Activated effector memory CD4-positive, alpha-beta T cell treated with Interleukin-2 at 50 U/mL for 16 hours (primary cell): ENCODE data around the gene NUP62CL.
A peak's percentile ranks its signal among the peaks of the same experiment; 100 is the strongest.
"Not testable (repeated sequence)": the region's sequence is repeated elsewhere in the genome, so short reads cannot be mapped to it uniquely, and the experiment has no call there.

Experiments used
- DNase-seq: peaks from one replicate; pipeline ENCODE4 v3.0.0-alpha.2; 2020

Gene NUP62CL, protein sequence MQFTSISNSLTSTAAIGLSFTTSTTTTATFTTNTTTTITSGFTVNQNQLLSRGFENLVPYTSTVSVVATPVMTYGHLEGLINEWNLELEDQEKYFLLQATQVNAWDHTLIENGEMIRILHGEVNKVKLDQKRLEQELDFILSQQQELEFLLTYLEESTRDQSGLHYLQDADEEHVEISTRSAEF

DNA sequence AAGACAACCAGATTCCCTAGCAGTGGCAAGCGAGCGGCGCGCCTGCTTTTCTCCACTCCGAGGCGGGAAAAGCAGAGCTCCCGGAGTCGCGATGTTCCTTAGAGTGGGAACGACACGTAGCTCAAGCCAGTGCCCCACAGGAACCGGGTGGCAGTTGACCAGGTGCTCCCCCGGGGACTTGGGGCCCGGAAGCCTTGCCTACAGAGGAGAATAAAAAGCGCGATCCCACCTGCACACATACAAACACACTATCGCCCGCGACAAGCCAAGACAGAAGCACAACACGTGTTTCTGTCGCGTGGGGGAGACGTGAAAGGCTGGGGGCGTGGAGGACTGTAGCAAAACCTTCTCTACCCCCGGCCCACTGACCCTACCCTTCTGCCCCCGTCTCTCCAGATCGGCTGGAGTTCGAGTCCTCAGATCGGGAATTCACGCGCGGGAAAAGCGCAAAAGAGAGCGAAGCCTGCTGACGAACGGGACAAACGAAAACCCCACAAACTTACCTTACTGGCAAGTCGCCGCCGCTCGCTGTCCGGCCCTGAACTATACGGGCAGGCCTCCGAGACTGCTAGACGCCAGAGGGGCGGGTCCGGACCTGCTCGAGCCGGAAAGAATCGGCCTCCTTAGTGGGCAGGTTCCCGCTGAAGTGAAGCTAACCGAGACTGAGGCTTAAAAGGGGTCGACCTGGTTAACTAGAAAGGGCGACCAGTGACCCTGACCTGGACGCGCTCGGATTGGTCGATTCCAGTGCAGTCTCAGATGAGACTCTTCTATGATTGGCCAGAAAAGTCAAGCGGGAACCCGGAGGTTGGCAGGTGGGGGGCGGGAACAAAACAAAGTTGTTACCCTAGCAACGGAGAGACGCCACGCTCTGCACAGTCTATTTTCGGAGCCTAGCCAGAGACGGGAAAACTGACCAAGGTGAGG, at the start of gene NUP62CL, which contains the start of gene DNAAF6:
TSS of gene NUP62CL (minus strand) at position 664 of the 927 bp plus-strand sequence. CDS start 31,287 bp downstream, outside the sequence.
TSS of gene DNAAF6 (plus strand) at position 842 of the 927 bp plus-strand sequence. CDS start 6,265 bp downstream, outside the sequence.
- DNase-seq: peak; percentile 46

DNA sequence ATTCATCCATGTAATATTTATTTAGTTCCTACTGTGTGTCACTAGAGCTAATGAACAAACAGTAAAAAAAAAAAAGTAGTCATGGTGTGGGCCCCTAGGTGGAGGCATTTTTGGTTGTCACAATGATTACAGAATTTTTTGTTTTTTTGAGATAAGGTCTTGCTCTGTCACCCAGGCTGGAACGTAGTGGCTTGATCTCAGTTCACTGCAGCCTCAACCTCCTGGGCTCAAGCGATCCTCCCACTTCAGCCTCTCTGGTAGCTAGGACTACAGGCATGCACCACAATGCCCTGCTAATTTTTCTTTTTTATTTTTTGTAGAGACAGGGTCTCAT, 22.2 kb upstream of the NUP62CL start:
- DNase-seq: no peak

DNA sequence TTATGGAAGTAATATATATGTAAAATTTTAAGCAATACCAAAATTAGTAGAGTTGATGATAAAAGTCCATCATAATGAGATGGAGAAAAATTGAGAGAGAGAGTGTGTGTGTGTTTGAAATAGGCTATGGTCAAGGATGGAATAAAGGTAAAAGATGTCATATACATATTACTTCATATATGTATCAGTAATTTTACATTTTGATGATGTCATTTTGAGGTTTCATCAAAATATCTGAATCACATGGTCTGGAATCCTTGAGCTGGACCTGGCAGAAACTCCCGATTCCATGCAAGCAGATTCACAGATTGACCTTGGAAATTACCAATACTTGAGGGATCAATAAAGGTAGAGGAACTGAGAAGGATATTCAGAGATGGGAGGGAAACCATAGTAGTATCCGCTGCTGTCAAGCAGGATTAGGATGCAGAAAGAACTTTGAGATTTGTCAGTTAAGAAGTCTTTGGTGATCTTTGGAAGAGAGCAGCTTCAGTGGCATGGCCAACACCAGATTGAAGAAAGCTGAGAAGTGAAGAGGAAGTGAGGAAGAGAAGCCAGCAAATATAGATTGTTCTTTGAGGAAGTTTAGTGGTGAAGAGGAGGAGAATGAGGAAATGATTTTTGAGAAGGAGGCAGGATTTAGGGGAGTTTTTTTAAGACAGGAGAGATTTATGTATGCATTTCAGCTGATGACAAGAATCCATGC, 21.7 kb upstream of the NUP62CL start:
- DNase-seq: no peak

DNA sequence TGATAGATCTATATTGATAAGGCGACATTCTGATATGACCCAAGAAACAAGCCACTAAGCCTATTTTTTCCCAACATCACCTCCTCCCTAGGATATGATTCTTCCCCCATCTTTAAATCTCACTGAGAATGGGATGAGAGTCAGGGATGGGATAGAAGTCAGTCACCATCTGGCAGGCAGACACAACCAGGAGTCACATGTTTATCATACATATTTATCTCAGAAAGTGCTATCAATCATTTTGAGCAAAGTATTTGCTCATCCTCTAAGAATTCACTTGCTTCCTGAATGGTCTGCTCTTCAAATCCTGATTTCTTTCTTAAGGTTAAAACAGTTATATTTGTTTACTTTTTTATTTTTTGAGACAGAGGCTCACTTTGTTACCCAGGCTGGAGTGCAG, 20.5 kb upstream of the NUP62CL start:
- DNase-seq: no peak

DNA sequence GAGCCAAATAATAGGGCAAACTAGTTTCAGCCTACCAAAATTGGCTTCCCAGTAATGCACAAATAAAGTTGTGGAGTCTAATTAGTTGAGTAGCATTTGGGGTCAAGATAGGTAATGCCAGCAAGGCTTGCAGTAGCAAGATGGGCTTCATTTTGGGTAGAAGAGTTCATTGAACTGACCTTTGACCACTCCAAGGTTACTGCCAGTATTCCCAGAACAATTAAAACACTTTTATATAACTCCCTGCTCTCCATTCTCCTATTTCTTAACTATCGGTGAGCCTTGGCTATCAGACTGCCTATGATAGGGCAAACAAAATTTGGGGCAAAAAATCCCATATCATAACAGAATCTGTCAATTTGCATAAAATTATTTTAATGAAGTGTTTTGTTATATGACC, 7.2 kb upstream of the NUP62CL start:
- no peak for DNase-seq

DNA sequence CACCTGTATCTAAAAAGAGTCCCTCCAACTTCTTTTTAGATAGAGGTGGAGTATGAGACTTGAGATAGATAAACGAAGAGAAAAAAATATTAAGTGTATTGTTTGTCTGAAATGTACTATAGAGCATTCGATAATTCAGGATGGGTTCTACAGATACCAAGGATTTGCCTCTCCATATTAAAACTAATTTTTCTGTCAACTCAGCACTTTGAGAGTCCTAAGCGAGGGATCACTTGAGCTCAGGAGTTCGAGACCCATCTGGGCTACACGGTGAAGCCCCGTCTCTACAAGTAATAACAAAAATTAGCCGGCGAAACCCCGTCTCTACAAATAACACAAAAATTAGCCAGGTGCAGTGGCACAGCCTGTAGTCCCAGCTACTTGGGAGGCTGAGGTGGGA, 1.7 kb upstream of the NUP62CL start:
- no peak for DNase-seq

DNA sequence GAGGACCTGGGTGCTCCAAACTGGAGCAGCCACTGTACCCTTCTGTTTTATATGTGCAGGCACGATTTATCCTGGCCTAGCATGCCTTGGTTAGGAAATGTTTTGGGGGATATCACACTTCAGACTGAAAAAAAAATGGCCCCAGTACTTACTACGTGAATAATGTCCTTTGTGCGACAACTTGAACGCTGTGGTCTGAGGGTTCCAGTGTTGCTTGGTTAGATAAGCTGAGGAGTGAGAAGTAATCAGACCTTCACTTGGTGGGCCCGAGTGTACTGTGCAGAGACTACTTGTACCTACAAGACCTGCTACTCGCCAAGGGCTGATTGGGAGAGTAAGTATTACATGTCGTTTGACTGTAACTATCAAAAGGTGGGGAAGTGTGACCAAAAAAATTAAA, 856 bp upstream of the NUP62CL start:
- DNase-seq: no peak

DNA sequence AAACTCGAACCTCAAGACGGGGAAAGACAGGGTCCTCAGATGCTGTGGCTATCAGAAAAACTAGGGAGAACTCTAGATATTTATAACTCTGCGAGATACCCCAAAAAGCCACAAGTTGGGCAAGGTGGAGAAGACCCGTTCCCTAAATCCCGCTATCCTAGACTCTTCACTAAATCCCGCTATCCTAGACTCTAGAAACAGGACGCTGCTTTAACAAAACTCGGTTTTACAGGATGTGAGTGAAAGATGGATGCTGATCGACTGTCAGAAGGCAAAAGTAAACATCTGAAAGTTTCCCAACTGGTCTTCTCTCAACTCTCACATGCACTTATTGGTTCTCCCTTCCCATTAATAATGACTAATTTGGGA, 448 bp upstream of the NUP62CL start:
- DNase-seq: no peak

DNA sequence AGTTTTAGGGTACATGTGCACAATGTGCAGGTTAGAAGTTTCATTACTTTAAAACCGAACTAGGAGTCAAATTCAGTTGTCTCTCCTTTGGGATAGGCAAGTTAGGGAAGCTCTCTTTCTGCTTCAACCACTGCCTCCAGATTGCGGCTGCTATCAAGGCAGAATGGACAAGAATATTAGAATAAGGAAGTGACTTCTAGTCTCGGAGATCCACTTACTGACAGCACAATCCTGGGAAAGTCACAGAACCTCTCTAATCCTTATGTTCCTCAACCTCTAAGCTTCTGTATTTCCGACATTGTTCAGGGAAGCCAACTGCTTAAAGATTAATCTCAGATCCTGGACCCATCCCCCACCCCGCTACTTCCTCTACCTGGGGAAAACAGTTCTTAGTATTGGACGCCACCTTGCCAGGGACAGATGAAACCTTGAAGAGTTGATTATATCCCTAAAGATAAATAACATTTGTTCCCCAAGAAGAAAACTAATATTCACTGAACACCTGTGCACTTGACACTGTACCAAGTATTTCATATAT, 2.1 kb downstream of the NUP62CL start:
- no peak for DNase-seq

DNA sequence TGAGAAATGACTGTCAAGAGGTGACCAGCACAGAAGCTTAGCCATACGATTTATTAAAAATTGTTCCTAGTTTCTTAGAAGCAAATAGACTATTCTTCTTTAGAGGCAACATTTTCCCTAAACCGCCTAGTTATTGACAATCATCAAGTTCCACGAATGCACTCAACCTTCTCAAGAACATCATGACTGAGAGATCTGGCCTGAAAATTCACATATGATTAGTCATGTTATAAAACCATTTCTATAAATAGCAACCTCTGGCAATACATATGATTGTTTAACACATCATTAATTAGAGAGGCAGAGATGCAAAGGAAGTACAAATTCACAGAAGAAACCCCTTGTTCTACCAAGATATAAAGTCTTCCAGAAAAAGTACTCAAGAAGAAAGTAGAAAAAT, 6.7 kb downstream of the NUP62CL start:
- no peak for DNase-seq

DNA sequence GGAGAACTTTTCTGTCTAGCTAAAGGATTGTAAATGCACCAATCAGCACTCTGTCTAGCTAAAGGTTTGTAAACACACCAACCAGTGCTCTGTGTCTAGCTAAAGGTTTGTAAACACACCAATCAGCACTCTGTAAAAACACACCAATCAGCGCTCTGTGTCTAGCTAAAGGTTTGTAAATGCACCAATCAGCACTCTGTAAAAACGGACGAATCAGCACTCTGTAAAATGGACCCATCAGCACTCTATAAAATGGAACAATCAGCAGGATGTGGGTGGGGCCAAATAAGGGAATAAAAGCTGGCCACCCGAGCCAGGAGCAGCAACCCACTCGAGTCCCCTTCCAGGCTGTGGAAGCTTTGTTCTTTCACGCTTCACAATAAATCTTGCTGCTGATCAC, 8.2 kb downstream of the NUP62CL start:
- not testable (repeated sequence) for DNase-seq

DNA sequence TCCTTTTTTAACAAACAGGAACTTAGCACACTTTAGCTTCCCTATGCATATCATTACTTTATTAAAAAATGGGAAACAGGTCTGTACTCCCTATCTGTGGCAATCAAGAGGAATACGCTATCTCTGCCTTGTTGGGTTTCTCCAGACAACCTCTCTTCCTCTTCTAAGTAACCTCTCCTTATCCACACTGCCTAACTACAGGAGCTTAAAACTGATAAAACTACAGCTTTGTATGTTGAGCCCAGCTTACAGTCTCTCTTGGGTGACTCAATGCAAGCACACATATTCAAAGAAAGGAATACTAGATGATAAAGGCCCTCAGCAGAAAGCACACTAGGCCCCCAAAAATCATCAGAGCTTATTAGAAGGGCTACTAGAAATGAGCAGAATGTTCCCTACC, 8.9 kb downstream of the NUP62CL start:
- no peak for DNase-seq

DNA sequence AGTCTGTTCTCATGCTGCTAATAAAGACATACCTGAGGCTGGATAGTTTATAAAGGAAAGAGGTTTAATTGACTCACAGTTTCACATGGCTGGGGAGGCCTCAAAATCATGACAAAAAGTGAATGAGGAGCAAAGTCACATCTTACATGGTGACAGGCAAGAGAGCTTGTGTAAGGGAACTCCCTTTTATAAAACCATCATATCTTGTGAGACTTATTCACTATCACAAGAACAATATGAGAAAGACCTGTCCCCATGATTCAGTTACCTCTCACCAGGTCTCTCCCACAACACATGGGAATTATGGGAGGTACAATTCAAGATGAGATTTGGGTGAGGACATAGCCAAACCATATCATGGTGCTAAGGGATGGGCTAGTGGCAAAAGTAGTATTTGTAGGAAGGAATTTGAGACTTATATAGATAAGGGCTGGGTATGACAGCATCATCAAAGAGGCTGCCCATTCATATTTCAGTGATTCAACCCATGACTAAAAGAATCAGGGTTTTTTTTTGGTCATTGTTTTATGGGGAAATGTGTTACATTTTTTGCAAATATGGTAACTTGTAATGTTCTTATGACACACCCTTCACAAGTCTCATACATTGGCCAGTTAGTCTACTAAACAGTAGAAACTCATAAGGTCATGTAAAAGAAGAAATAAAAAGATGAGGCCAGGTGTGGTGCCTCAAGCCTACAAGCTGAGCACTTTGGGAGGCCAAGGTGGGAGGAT, 34.7 kb downstream of the NUP62CL start:
- no peak for DNase-seq

DNA sequence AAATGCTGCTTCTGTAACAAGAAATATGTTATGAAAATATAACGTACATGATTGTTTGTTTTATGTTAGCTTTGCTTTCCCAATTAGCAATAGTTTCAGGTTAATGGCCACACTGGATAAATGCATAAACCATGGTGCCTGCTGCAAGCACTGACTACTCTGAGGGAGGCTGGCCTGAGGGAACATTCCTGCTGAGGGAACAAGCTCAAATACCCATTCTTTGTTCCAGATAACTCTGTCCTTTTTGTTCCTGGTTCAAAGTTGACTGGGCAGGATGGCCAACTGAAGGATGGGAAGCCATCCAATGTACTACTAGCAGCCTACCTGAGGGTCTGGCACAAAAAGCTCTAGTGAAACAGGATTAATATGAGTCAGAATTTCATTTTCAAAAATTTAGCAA, 37.5 kb downstream of the NUP62CL start:
- DNase-seq: no peak

DNA sequence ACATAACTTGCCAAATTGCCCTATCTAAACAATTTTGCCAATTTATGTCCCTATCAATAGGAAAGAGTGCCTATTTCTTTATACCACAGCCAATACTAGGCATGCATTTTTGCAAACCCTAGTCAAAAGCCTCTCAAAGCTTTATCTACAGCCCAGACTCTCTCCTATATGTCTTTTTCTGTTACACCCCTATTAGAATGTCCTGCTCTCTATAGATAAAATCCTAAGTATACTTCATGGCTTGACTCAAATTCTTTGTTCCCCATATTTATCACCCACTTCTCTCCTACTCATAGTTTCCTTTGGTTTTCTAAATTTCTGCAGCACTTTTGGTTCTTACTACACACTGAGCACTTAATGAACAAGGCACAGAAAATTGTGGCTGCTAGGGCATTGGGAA, 38.0 kb downstream of the NUP62CL start:
- no peak for DNase-seq

DNA sequence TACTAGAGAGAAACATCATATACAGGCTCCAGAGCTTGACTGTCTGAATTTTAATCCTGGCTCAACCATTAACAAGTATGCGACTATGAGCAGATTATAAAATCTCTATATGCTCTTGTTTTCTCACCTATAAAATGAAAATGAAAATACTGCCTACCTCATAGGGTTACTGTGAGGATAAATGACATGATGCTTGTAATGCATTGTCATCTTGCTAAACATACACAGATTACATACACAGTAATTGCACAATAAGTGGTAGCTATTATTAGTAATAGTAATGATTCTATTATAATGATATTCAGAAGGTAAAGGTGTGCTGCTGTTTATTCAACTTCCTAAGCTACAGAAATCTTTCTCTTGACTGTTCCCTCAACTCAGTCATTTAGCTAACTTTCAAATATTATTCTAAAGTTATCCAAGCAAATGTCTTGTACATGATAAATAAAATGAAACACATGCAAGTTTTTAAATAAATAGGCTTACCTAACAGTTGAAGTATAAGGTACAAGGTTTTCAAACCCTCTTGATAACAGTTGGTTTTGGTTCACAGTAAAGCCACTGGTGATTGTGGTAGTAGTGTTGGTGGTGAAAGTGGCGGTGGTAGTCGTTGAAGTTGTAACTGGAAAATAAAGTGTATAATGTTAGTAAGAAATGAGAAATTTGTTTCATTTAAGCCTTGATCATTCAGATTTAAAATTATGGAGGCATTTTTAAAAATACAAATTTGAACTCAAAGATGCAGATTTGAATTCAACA, 38.9 kb downstream of the NUP62CL start:
- no peak for DNase-seq

DNA sequence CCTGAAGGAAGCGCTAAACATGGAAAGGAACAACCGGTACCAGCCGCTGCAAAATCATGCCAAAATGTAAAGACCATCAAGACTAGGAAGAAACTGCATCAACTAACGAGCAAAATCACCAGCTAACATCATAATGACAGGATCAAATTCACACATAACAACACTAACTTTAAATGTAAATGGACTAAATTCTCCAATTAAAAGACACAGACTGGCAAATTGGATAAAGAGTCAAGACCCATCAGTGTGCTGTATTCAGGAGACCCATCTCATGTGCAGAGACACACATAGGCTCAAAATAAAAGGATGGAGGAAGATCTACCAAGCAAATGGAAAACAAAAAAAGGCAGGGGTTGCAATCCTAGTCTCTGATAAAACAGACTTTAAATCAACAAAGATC, 48.6 kb downstream of the NUP62CL start:
- DNase-seq: not testable (repeated sequence)

DNA sequence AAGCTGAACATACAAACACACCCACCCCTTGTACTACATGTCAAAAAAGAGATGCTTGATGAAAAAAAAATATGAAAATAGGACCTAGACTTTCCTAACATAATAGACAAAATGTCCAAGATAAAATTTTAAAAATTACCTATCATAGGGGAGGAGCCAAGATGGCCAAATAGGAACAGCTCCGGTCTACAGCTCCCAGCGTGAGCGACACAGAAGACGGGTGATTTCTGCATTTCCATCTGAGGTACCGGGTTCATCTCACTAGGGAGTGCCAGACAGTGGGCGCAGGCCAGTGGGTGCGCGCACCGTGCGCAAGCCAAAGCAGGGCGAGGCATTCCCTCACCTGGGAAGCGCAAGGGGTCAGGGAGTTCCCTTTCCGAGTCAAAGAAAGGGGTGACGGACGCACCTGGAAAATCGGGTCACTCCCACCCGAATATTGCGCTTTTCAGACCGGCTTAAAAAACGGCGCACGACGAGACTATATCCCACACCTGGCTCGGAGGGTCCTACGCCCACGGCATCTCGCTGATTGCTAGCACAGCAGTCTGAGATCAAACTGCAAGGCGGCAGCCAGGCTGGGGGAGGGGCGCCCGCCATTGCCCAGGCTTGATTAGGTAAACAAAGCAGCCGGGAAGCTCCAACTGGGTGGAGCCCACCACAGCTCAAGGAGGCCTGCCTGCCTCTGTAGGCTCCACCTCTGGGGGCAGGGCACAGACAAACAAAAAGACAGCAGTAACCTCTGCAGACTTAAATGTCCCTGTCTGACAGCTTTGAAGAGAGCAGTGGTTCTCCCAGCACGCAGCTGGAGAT, 50.4 kb downstream of the NUP62CL start:
- not testable (repeated sequence) for DNase-seq

DNA sequence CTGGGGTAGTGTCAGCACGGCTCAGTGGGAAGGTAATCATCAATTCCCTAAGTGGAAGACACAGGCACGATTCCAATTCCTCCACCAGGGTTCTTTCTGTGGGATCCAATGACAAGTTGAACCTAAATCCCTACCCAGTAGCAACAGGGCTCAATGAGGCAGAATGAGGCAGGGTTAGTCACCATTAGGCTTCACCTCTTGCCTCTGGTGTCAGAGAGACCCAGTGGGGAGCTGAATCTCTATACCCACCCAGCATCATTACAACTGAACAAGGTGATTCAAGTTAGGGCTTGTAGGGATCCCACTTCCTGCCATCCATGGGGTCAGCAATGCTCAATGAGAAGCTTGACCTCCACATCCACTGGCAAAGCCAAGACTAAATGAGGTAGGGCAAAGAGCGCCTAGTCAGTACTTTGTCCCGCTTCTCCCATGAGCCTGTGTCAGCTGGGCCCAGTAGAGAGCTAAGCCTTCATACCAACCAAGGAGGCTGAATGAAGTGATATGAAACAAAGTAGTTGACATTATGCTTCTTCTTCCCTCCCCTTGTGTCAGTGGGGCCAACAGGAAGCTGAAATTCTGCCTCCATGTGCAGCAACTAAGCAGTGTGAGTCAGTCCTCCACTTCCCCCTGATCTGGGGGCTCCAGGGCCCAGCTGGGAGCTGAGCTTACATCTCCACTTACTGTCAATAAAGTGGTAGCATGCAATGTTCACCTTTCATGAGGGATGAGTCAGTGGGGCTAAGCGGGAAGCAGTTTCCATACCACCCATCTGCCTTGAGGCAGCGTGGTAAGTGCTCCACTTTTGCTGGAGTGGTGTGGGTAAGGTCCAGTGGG, 51.2 kb downstream of the NUP62CL start:
- no peak for DNase-seq

DNA sequence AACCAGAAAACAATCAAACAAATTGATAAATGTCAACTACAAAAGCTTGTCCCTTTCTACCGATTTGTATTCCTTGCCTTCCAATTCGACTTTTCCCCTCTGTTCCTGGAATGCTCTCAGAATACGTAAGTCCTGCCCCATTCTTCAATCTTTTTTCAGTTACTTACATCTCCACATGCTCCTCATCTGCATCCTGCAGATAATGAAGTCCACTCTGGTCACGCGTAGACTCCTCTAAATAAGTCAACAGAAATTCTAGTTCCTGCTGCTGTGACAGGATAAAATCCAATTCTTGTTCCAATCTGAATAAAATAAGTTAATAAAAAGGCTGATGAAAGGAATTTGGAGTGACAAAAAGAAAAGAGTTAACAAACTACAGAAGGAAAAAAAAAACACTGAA, 53.2 kb downstream of the NUP62CL start:
- DNase-seq: no peak
